NAMALWA (cell line): ENCODE data around the gene CCDC6.

Experiments
- DNase-seq: peaks from one replicate; pipeline ENCODE4 v3.0.0-alpha.2; 2015; ENCODE audit warnings: low spot score

The CCDC6 gene

GRCh38 chr10:59880971-59881510 is 25.3 kb downstream of the CCDC6 start:
- DNase-seq: no peak

GRCh38 chr10:59880019-59880717 is 26.2 kb downstream of the CCDC6 start:
- no peak for DNase-seq

GRCh38 chr10:59879363-59879913 is 26.9 kb downstream of the CCDC6 start:
- no peak for DNase-seq

DNA sequence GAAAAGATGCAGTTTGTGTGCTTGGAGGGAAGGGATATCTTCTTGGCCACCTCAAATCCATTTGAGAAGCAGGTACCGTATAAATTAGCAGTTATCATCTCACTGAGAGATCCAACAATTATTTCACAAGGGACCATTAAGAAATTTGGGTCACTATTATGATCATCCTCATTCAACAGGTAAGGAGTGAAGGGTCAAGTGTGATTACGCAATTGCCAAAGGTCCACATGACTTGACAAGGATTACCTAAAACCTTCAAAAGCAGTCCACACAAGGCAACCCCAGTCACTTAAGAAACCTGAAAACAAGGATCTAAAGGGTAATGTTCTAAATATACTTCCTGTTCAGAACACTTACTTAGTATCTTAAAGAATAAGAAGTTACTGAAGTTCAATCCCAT is 27.4 kb downstream of the CCDC6 start:
- no peak for DNase-seq

GRCh38 chr10:59878289-59878688 is 28.1 kb downstream of the CCDC6 start:
- no peak for DNase-seq

- DNase-seq: no peak
These were observed 29.1 kb downstream of the CCDC6 start for GRCh38 chr10:59877191-59877671.

GRCh38 chr10:59876695-59877094 is 29.7 kb downstream of the CCDC6 start:
- no peak for DNase-seq

- peak; percentile 77 for DNase-seq
These were observed 30.1 kb downstream of the CCDC6 start for GRCh38 chr10:59876208-59876607.

DNA sequence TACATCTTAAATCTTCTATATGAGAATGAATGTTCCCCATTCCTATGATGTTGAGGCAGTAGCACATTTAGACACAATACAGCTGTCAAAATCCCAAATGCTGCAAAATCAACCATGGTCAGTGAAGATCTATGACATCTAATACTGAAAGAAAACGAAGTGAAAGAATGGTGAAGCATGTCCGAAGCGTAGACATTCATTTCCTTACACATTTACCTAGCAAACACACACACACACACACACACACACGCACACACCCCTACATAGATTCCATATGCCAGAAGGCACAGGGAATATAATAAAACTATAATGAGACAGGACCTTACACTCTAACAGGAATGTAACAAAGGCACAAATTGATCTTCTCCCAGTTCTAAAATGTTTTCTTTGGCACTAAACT is 32.5 kb downstream of the CCDC6 start:
- no peak for DNase-seq

DNA sequence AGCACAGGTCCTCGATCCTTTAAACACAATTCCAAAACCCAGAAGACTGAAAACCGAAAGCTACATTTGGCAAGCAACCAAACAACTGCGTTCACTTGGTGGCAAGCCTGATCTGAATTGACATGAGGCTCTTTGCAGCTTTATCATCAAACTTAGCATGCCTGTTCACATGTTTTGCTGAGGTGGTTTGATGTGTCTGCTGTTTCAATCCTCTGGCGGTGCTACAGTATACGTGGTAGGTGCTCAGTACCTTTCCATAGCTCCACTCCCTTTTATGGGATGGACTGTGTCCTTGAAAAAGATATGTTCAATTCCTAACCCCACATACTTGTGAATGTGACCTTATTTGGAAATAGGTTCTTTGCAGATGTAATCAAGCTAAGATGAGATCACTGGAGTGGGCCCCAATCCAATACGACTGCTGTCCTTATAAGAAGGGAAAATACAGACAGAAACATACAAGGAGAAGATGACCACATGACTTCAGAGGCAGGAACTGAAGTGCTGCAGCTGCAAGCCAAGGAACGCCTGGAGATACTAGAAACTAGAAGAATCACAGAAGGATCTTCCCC is 33.4 kb downstream of the CCDC6 start:
- no peak for DNase-seq

GRCh38 chr10:59870152-59870551 is 36.2 kb downstream of the CCDC6 start:
- DNase-seq: no peak

GRCh38 chr10:59869594-59869940 is 36.8 kb downstream of the CCDC6 start:
- DNase-seq: no peak

DNA sequence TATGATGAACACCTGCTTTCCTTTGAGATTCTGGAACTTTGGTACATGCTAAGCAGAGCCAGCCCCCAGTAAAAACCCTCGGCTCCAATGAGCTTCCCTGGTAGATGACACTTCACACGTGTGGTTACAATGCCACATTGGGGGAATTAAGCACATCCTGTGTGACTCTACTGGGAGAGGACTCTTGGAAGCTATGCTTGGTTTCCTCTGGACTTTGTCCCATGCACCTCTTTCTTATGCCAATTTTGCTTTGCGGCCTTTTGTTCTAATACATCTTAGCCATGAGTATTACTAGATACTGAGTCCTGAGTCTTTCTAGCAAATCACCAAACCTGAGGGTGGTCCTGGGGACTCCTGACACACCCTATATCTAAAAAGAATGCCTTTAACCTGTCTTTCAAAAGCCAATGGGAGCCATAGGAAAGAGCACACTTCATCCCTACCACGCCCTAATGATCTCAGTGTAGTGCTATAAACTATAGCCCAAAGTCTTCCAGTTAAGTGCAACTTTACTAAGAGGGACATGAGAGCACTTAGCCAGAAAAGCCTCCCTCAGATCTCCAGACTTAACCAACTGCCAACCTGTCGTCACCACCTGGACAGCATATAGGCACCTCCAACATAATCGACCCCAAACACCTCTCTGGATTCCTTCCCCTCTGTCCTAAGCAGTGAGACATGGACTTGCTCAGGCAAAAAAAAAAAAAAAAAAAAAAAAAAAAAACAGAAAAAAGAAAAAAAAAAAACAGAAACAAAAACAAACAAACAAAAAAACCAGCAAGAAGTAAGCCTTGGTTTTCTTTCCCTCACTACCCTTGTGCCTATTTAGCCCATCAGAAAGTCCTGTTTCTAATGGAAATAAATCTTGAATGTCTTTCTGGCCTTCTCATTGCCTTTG is 37.4 kb downstream of the CCDC6 start:
- no peak for DNase-seq

DNA sequence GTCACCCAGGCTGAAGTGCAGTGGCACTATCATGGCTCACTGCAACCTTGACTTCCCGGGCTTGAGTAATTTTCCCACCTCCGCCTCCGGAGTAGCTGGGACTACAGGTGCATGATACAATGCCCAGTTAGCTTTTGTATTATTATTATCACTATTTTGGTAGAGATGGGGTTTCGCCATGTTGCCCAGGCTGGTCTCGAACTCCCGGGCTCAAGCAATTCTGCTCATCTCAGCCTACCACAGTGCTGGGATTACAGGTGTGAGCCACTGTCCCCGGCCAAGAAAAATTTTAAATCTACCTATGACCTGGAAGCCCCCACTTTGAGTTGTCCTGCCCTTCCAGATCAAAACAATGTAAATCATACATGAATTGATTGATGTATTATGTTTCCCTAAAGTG is 38.8 kb downstream of the CCDC6 start:
- no peak for DNase-seq

DNA sequence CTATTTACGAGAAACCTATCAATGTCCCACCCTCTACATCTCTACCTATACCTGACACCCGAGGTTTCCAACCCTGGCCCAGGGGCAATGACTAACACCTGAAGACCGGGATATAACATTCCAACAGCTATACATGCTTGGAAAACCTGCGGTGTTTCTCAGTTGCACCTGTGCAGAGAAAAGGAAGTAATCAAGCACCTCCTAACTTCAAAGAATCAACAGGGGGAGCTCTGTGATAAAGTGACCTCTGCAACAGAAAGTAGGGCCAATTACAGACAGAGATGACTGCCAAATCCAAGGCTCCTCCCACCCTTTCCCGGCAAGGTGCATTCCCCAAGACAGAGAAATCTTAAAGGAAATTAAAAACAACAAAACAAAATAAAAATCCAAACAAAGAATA is 41.3 kb downstream of the CCDC6 start:
- peak; percentile 52 for DNase-seq

GRCh38 chr10:59864141-59864962 is 42.0 kb downstream of the CCDC6 start:
- DNase-seq: no peak

- no peak for DNase-seq
These were observed 46.8 kb downstream of the CCDC6 start for GRCh38 chr10:59859570-59859969.

- DNase-seq: no peak
These were observed 48.4 kb downstream of the CCDC6 start for GRCh38 chr10:59857921-59858320.

GRCh38 chr10:59857049-59857448 is 49.3 kb downstream of the CCDC6 start:
- no peak for DNase-seq

- DNase-seq: no peak
These were observed 50.3 kb downstream of the CCDC6 start for GRCh38 chr10:59856104-59856503.

DNA sequence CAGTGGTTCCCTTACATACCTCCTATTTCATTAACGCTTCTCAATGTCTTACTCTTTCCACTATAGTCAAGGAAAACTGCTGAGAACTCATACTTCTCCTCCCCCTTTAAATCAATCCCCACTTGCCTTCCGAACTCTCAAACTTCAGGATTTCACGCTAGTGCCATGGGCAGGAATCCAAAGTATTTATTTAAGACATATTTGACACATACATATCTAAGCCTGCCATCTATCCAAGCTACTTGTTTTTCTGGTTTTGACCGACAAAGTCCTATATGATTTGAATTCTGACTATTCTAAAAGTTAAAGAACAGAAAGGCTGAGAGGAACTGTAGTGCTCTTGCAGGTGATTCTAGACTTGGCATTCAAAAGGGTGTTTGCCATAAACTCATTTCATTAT is 51.8 kb downstream of the CCDC6 start:
- DNase-seq: no peak

GRCh38 chr10:59852670-59853069 is 53.7 kb downstream of the CCDC6 start:
- DNase-seq: no peak
